G401 (cell line): ENCODE results near the gene SLC46A2. TPM values are rescaled to one million over a fixed set of nuclear protein-coding genes. Genes with fewer than 3 reads are reported as not detected.

ENCODE experiments used
- DNase-seq: peaks from one replicate; pipeline ENCODE4 v3.0.0-alpha.2; 2015; ENCODE audit warnings: low spot score
- in situ Hi-C: cut with HindIII; loops from 2 replicates; pipeline ENCODE4 v1.10.0; 2016; ENCODE audit warnings: low sequenced_read_pairs, mixed read lengths
- total RNA-seq: library from RNA; depleted of rRNA; stranded (reverse); fragments of >200 nt; shearing (Covaris generic); gene quantifications from 2 replicates; pipeline ENCODE4 v1.2.3, GENCODE V29; 2014

SLC46A2 gene
- total RNA-seq, 1 experiment from 2014 or later = not detected

DNA sequence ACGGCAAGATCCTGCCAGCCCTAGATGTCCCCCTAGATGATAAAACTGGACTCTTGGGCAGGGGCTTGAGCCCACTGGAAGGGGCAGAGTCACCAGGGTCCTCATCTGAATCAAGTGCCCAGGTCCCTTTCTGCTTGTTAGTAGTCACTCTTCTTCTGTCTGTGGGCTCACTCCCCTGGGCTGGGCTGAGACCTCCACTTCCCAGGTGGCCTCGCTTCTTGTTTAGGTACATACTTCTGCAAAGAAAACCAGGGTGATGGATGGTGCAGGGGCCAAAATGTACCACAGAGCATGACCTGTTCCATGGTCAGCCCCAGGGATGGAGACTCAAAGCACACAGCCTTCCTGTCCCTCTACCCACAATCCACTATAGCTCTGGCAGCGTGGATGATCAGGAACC, 845 bp upstream of the SLC46A2 start:
- DNase-seq = no peak
- in situ Hi-C loops = no loop called here

DNA sequence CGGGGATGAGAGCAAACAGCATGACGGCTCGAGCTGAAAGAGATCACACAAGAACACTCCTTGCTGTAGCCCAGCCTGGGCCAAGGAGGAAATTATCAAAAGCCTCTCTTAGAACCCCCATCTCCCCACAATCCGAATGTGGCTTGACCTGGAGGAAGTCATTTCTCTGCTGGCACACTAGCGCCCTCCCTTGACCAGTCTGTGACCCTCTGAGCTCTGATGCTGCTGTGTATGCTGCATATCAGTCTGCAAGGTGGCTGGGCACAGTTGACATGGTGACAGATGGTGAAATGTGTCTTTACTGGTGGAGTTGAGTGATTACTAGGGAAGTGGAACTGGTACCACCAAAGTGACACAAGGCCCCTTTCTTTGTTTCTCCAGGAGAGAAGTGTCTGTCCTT, 3.3 kb downstream of the SLC46A2 start:
- in situ Hi-C loops = no loop called here
- peak; percentile 19 for DNase-seq

DNA sequence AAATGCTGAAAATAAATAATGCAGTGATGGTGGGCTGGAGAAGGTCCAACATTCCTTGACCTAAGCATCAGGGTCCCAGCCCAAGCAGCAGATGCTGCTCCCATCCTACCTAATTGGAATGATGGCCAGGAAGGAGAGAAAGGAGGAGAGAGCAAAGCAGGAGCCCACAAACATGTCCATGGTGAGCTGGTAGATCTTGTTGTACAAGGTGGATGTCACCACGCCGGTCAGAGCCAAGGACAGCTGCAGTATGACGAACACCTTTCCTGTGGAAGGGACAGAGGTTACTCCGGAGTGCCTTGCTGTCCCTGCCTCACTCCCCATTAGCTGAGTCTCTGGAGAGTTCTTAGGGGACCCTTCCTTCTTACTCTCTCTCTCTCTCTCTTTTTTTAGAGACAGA, 4.3 kb downstream of the SLC46A2 start:
- no peak for DNase-seq
- in situ Hi-C loops = no loop called here

DNA sequence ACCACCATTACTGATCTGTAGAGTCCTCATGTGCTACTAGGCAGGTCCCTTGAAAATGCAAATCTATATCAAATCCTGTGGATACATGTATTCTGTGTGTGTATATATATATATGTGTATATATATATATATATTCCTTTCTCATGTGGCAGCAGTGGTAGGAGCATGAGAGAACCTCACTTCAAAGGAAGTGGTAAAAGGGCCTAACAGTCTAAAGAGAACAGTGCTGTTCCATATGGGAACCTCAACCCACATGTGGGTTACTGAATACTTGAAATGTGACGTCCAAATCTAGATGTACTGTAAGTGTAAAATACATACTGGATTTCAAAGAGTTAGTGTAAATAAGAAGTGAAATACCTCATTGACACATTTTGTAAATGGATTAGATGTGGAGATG, 5.4 kb downstream of the SLC46A2 start:
- in situ Hi-C loops = no loop called here
- DNase-seq = no peak

DNA sequence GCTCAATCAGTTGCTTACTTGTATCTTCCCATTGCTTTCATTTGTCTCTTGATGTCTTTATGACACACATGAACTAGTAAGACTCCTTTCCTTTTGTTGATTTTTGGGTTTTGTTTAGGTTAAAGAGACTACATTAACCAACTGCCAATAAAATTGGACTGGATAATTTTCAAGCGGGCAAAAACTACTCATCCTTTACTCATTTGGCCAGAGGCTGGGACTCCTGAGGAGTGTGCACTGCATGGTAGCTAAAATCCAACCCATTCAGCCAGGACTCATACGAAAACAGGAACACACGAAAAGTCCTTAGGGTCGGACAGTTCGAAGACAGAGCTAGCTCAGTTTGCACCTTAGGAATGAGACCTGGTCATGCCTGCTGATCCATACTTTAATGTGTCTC, 6.0 kb downstream of the SLC46A2 start:
- in situ Hi-C loops = no loop called here
- no peak for DNase-seq

DNA sequence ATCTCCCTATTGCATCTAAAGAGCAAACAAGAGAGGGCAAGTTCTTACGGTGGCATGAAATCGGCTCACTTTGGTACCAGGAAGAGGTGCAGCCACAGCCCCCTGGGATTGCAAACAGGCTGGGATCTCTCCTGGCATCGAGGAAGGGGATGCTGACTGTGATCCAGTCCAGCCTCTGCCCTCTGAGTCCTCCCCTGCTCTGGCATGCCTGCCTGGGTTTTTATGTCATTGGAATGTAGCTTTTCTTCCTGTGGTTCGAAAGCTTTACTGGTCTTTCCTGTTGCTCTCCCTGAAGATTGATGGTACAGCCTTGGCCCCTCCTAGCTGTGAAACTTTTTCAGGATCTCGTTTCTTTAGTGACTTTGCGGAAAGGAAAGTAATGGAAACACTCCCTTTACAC, 6.6 kb downstream of the SLC46A2 start:
- in situ Hi-C loops = no loop called here
- DNase-seq = no peak

DNA sequence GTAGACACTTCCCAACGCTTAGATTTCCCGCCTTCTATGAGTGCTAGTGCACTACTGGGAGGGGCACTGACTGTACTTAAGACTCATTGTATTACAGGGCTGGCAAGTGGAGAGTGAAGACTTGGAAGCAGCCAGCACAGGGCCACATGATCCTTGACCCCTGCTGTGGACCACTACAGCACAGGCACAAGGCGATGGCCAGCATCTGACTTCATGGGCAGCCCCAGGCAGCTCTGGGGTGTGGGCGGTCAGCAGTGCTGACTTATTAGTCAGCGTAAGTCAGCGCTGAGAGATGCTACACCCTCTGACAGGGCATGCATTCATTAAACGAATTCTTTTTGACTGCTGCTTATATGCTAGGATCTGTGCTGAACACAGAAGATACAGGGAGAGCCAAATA, 9.3 kb downstream of the SLC46A2 start:
- DNase-seq = no peak
- in situ Hi-C loops = no loop called here

DNA sequence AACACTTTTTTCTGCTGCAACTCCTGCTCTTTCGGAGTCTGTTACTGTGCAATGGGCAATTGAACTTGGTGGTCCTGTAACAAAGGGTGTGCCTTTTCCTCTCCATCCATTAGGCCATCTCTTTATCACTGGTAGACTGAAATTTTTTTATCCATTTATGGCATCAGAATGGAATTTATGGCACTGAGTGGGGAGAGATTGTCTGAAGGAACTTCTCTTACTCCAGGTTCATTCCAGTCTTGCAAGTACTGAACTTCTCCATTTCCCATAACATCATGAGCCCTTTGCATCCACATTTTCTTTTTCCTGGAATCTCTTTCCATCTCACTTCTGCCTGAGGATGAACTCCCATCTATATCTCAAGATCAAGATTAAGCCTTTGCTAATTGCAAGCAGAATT, 10.0 kb downstream of the SLC46A2 start:
- no peak for DNase-seq
- in situ Hi-C loops = no loop called here

DNA sequence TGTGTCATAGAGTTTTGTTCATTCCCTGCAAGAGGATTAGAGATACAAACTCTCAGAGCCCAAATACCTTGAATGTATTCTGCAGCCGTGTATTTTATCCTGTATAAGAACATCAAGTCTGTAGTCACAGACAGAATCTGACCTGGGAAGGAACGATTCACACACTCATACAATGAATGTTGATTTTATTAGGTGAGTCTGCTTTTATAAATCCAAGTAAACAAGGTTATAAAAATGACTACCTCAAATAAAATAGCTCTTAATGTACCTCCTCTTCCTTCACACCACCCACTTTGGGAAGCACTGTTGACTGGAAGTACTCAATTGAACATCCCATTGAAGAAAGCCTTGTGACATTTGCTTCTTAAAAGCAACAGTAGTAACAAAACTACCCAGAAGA, 11.9 kb downstream of the SLC46A2 start:
- DNase-seq = no peak
- in situ Hi-C loops = no loop called here

DNA sequence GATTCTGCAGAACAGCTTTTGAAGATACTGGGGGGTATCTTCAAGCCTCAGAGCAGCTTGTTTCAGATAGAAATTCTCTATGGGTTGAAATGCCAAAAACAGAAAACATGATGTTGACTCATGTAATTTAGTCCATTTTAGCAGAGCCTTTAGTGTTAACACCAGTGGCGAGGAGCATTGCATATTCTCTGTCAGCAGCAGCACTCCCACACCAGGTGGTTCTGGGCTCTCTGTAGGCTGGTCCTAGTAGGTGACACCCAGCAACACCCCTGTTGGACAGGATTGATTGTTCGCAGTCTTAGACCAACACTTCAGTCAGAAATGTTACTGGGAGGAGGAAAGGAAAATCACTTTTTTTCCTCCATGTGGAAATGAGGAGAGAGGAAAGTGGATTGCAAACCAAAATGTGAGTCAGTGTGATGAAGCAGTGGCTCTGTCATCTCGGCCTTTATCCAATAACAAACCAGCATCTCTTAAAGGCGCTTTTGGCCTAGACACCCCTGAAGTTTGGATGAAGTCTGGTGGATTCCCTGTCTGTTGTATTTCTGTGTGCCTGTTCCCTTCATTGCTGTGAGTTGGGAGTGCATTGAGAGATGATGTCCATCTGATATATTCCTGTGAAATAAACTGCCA, 16.8 kb downstream of the SLC46A2 start:
- in situ Hi-C loops = no loop called here
- no peak for DNase-seq

DNA sequence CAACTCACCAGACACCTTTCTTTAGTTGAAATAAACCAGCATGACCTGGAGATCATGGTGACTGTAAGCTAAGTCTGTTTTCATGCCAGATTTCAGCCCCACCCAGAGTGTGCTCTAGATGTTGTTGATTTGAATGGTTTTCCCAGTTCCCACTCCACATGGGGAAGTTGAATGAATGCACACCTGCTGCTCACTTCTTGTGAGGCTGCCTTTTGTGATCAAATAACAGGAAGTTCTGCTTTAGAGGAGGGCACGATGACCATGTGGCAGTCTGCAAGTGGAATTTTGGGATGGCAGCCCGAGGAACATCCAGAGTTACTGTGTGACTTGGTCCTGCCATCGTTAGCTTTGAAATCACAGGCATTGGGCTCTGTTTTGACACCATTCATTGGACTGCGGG, 18.7 kb downstream of the SLC46A2 start:
- in situ Hi-C loops = no loop called here
- no peak for DNase-seq

DNA sequence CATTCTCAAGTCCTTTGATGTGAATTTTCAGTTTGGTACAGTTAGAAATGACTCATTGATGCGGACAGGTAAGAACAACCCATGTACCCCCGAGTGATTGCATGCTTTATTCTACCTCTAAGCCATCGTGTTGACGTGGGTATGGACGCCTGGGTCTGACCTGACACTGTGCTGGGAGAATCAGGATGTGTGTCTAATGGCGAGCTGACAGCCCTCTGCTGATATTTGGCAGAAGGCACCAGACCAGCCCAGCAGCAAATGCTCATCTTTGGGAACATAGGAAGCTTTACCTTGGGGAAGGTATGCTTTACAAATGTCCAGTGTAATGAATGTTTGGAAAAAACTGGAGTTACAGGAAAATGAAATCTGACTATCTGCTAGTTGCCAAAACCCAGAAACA, 20.1 kb downstream of the SLC46A2 start:
- peak; percentile 67 for DNase-seq
- in situ Hi-C loops = no loop called here

DNA sequence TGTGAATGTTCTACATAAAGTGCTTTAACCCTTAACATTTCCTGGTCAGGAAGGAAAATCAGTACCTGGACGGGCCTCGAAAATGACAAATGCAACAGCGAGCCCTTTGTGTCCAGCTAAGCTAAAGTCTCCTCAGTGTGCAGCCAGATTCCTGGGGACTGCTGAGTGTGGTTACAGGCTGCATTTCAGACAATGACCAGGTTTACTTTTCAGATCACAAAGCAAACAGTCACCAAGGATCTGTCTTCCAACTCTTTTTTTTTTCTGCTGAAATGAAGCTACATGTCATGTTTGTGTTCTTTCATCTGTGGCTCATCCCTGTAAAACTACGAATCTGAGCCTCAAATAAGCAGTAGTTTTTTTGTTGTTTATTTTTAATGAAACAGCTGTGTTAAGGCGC, 20.8 kb downstream of the SLC46A2 start:
- in situ Hi-C loops = no loop called here
- DNase-seq = peak; percentile 37

DNA sequence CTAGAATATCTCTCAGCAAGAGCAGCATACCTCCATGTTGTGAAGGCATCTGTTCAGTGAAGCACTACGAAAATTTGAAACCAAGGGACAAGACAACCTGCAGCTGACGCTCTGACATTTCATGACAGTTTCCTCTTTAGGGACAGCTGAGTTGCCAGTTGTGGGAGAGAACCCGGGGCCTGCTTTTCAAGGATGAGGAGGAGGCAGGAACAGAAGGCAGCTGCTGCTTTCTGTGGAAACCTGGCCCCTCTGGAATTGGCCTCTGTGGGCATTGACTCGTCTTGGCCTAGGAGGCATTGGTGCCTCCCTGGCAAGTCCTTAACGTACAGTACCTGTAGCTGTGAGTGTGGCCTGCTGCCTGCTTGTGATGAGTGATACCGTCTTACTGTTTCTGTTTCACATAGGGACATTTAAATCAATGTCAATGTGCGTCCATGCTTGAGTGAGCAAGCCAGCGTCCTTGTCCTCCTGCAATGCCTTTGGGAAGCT, 21.6 kb downstream of the SLC46A2 start:
- in situ Hi-C loops = no loop called here
- peak; percentile 20 for DNase-seq

DNA sequence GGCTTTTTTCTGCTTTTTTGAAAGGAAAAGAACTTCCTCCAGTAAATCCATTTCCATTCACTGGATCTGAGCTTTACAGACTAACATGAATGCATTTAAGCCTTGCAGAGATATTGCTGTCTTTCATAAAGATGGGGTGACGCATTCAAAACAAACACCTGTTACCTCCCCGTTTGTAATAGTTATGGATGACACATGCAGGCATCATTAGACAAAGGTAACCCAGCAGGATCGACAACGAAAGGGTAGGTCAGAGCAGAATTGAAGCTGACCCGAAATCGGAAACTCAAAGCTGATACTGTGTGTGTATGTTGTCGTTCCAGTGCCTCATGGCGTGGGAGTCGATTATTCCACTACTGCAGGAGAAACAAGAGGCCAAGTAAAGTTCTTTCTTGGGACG, 22.2 kb downstream of the SLC46A2 start:
- no peak for DNase-seq
- in situ Hi-C loops = no loop called here

DNA sequence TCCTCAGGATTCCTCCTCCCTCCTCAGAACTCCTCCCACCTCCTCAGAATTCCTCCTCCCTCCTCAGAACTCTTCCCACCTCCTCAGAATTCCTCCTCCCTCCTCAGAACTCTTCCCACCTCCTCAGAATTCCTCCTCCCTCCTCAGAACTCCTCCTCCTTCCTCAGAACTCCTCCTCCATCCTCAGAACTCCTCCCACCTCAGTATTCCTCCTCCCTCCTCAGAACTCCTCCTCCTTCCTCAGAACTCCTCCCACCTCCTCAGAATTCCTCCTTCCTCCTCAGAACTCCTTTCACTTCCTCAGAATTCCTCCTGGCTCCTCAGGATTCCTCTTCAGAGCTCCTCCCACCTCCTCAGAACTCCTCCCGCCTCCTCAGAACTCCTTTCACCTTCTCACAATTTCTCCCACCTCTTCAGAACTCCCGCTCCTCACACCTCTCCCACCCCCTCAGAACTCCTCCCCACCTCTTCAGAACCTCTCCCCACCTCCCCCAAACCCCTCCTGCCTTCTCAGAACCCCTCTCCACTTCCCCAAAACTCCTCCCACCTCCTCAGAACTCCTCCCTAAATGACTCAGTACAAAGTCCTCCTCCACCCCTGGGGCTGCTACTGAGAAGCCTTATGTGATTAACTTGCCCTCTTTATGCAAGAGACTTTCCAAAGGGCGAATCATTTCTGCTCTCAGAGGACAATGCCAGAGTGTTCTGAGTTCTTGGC, 23.2 kb downstream of the SLC46A2 start:
- in situ Hi-C loops = no loop called here
- no peak for DNase-seq

DNA sequence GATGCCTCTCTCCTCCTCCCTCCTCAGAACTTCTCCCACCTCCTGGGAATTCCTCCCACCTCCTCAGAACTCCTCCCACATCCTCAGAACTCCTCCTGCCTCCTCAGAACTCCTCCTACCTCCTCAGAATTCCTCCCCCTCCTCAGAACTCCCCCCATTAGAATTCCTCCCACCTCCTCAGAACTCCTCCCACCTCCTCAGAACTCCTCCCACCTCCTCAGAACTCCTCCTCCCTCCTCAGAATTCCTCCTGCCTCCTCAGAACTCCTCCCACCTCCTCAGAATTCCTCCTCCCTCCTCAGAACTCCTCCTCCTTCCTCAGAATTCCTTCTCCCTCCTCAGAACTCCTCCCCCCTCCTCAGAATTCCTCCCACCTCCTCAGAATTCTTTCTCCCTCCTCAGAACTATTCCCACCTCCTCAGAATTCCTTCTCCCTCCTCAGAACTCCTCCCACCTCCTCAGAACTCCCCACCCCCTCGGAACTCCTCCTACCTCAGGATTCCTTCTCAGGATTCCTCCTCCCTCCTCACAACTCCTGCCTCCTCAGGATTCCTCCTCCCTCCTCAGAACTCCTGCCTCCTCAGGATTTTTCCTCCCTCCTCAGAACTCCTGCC, 23.9 kb downstream of the SLC46A2 start:
- peak; percentile 14 for DNase-seq
- in situ Hi-C loops = no loop called here

DNA sequence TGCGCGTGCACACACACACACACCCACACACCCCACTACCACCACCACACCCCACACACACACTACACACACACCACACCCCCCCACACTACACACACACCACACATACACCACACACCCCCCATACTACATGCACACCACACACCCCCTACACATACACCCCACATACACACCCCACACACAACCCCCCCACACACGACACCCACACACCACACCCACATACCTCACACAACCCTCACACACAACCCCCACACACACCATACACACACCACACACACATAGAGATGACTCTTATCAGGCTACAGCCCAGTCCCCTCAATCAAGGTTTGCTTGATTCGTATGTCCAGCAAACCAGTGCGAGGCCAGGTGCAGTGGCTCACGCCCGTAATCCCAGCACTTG, 25.7 kb downstream of the SLC46A2 start:
- in situ Hi-C loops = no loop called here
- no peak for DNase-seq

DNA sequence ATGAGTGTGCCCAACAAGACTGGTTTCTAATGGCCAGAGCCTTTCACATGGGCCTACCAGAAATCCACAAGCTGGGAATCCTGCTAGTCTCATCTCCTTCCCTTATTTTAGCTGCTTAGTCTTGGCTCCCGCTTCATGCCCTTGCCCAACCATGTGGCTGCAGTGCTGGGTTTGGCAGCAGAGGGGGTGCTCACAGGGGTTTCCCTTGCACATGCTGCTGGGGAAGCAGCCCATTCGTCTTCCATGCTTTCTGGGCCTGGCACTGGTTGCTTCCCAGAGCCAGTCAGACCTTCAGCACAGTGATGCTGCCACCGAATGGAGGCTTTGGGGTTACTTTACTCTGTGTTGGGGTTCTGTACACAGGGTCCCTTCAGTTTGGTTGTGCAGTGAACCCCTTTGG, 26.3 kb downstream of the SLC46A2 start:
- no peak for DNase-seq
- in situ Hi-C loops = no loop called here

DNA sequence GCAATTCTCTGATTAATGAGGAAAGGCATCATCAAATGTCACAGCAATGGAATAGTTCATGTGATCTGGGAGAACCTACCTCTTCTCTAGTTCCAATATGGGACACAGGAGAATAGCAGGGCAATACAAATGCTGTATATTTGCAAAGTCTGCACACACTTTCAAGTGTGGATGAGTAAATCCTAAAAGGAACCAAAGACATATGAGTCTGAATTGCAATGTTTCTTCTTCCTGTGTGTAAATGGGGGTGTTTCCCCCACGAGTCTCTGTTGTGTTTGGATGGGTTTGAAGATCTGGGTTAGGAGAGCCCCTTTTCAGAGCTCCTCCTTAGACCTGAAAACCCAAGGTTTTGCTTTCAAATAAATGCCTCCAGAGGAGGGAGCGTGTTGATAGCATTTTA, 26.9 kb downstream of the SLC46A2 start:
- no peak for DNase-seq
- in situ Hi-C loops = no loop called here

DNA sequence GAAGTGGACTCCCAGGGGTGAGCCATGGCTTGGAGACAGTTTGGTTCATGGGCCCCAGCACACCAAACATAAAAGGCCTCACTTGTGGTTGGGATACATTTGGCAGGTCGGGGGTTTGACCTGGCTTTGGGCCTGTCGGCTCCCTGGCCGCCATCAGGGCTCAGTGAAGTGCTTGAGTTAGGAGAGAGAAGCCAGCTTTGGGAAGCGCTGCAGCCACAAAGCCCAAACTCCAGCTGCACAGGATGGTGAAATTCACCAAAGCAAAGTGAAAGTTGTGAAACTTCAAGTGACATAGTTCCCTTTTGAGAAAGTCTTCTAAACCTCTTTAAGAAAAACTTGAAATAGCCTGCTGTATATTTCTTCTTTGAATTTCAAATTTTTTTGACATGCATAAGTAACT, 27.5 kb downstream of the SLC46A2 start:
- in situ Hi-C loops = no loop called here
- no peak for DNase-seq
